ENCODE results near the gene CRYBA1.

DNA sequence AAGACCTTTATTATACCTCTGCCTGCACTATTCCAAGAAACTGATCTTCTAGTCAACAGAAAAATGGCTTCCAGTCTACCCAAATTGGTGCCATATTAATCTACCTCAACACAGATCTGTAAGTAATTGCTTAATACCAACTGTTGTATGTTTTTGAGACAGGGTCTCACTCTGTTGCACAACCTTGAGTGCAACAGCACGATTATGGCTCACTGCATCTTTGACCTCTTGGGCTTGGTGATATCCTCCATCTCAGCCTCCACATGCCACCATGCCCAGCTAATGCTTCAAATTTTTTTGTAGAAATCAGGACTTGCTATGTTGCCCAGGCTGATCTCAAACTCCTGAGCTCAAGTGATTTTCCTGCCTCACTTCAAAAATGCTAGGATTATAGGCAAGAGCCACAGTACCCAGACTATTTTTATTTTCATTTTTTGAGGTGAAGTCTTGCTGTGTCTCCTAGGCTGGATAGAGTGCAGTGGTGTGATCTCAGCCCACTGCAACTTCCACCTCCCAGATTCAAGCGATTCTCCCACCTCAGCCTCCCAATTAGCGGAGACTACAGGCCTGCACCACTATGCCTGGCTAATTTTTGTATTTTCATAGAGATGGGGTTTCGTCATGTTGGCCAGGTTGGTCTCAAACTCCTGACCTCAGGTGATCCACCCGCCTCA, 32.9 kb downstream of the CRYBA1 start:
- TF ChIP-seq L3MBTL2 (conservative IDR thresholded peaks at IDR 0.05) (no peak), LEF1 (IDR thresholded peaks at IDR 0.05; ENCODE audit: borderline replicate concordance) (no peak), ZNF384 (IDR thresholded peaks at IDR 0.05) (no peak), FOXA1 (IDR thresholded peaks at IDR 0.05) (no peak), BHLHE40 (IDR thresholded peaks at IDR 0.05; ENCODE audit: borderline replicate concordance) (no peak), TARDBP (IDR thresholded peaks at IDR 0.05) (no peak), FOXK2 (IDR thresholded peaks at IDR 0.05) (no peak), CTBP1 (IDR thresholded peaks at IDR 0.05; ENCODE audit: borderline replicate concordance) (no peak), FOXM1 (IDR thresholded peaks at IDR 0.05; ENCODE audit: borderline replicate concordance) (no peak), SP1 (IDR thresholded peaks at IDR 0.05) (no peak), HDGF (IDR thresholded peaks at IDR 0.05; ENCODE audit: borderline replicate concordance) (no peak), ELF4 (IDR thresholded peaks at IDR 0.05) (no peak), ARNT (IDR thresholded peaks at IDR 0.05) (no peak)
